Measurements from ENCODE around the gene MAST4.

MAST4 gene

DNA sequence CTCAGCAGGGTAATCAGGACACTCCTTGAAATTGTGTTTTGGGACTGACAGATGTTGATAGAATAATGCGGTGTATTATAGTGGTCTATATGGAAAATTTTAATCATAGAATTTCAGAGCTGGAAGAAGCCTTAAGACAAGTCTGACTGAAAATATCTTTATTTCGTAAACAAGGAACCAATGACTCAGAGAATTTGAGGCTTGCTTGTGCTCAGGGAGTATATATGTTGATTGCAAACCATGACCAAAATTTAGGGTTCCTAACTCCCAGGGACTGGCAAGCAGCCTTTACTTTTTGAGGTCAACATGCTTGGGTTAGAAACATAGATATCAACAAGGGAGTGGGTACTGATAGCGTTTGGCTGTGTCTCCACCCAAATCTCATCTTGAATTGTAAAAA lies 313.2 kb downstream of the MAST4 start:
- H3K4me1 Mint-ChIP-seq (ENCODE audit: low read depth in 2 of 2): no peaks in the 10 kb centered on the region
- DNase-seq (no peak), ATAC-seq (replicated peaks) (no peak)
- H3K36me3 Mint-ChIP-seq (ENCODE audit: insufficient read depth): no peaks in the 10 kb centered on the region
- H3K9me3 Mint-ChIP-seq: no peaks in the 10 kb centered on the region
- H3K27ac Mint-ChIP-seq: no peak overlapping the region
- no peak overlapping the region for H3K4me3 Mint-ChIP-seq
- peaks cover 7 to 17% of the 10 kb centered on the region in 2 donors for H3K27me3 Mint-ChIP-seq

DNA sequence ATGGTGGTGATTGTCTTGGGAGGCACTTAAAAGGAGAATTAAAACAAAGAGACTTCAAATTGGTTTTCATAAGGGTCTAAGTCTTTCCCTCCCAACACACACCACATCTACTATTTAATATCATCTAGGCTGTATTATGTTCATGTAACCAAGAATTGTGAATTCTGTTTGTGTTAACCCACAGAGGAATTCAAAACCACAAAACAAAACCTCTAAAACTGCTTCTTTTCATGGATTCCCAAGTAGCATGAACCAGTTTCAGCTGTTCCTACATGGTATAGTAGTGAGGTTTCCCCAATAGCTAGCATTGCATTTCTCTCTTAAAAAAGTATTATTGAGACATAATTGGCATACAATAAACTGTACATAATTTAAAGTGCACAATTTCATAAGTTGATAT lies 316.6 kb downstream of the MAST4 start:
- no peaks in the 10 kb centered on the region for H3K9me3 Mint-ChIP-seq
- peaks cover 12 to 14% of the 10 kb centered on the region in 2 donors for H3K27me3 Mint-ChIP-seq
- ATAC-seq (replicated peaks): no peak
- DNase-seq: no peak
- no peaks in the 10 kb centered on the region for H3K36me3 Mint-ChIP-seq (ENCODE audit: insufficient read depth)
- H3K4me3 Mint-ChIP-seq: no peak overlapping the region
- no peaks in the 10 kb centered on the region for H3K4me1 Mint-ChIP-seq (ENCODE audit: low read depth in 2 of 2)
- no peak overlapping the region for H3K27ac Mint-ChIP-seq

DNA sequence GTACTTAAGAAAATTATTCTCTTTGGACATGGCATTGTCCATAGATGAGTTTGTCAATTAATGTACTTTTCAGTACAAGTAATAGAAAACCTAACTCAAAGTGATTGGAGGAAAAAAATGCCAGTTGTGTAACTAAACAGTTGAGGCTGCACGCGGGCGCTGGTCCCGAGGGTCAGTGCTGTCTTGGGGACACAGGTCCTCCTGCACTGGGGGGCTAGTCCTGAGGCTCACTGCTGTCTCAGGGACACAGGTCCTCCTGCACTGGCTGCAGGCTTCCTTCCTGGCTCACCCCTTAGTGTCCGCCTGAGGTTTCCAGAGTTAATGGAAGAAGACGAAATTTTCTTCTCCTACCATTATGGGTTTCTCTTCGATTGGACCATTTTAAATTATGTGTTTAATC lies 319.3 kb downstream of the MAST4 start:
- Mint-ChIP-seq H3K4me1 (ENCODE audit: low read depth in 2 of 2) (no peaks in the 10 kb centered on the region), H3K27ac (no peak overlapping the region)

DNA sequence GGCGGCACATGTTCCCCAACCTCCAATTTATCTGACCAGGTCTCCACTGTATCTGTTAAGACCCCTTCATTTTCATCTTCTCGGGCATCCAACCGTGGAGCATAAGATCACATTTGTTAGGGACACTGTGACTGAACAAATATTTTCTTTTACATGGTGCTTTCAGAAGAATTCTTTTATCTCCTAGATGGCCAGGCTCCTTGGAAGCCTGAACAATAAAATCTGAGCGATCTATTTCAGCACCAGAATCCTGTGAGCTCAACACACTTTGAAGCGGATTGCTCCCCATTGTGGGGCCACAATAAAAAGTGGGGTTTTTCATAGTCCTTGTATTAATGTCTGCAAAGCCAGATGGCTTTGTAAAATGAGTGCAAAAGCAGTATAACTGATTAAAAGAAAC lies 326.7 kb downstream of the MAST4 start:
- H3K27ac Mint-ChIP-seq: no peak overlapping the region
- peaks cover 13 to 27% of the 10 kb centered on the region in 2 donors for H3K27me3 Mint-ChIP-seq

More for the DNA sequence above, 319.3 kb downstream of the MAST4 start:
- Mint-ChIP-seq H3K4me3 (no peak overlapping the region), H3K9me3 (no peaks in the 10 kb centered on the region), H3K27me3 (peaks cover 11 to 19% of the 10 kb centered on the region in 2 donors), H3K36me3 (ENCODE audit: insufficient read depth) (no peaks in the 10 kb centered on the region)
- no peak for ATAC-seq (replicated peaks)
- DNase-seq: no peak

DNA sequence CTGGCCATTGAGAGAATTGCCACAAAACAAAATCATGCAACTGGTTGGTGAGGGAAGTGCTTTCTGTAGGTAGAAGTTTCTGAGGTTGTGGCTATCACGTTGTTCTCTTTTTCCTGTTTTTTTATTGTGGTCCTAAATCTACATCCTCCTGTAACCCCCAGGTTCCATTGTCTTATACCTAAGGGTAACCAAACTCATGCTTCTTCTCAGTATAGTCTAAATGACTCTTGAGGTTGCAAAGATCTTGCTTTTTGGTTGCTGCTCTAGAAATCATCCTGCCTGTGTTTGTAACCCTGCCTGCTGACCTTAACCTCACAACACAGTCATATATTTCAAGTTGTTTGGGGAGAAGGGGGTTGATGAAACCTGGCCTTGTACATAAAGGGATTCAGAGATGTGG lies 327.3 kb downstream of the MAST4 start:
- no peak overlapping the region for H3K4me3 Mint-ChIP-seq
- DNase-seq (no peak), ATAC-seq (replicated peaks) (no peak)
- no peaks in the 10 kb centered on the region for H3K36me3 Mint-ChIP-seq (ENCODE audit: insufficient read depth)
- peaks cover 15 to 32% of the 10 kb centered on the region in 2 donors for H3K27me3 Mint-ChIP-seq
- no peaks in the 10 kb centered on the region for H3K9me3 Mint-ChIP-seq
- H3K27ac Mint-ChIP-seq: no peak overlapping the region
- peaks cover 0 to 4% of the 10 kb centered on the region in 2 donors for H3K4me1 Mint-ChIP-seq (ENCODE audit: low read depth in 2 of 2)

More for the DNA sequence above, 326.7 kb downstream of the MAST4 start:
- Mint-ChIP-seq H3K4me3 (no peak overlapping the region), H3K9me3 (no peaks in the 10 kb centered on the region), H3K36me3 (ENCODE audit: insufficient read depth) (no peaks in the 10 kb centered on the region), H3K4me1 (ENCODE audit: low read depth in 2 of 2) (peaks cover 0 to 4% of the 10 kb centered on the region in 2 donors)
- no peak for DNase-seq
- ATAC-seq (replicated peaks): no peak

DNA sequence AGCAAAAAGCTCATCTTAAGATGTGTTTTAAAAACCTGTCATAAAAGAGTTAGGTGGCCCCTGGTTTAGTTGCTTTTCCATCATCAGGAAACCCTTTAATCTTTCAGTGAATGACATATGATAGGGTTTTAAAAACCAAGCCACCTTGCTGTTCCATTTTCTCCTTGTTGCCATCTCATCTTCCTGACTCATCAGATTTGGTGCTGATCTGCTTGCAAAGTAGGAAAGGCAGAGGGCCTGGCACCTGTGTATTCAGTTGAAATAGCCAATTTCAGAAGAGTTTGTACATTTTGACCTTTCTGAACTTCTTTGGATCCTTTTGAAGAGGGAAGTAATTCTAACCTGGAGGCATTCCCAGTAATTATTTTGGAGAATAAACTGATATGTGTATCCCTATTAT lies 327.7 kb downstream of the MAST4 start:
- H3K27ac Mint-ChIP-seq: no peak overlapping the region
- H3K27me3 Mint-ChIP-seq: peaks cover 18 to 37% of the 10 kb centered on the region in 2 donors
- ATAC-seq (replicated peaks): no peak

DNA sequence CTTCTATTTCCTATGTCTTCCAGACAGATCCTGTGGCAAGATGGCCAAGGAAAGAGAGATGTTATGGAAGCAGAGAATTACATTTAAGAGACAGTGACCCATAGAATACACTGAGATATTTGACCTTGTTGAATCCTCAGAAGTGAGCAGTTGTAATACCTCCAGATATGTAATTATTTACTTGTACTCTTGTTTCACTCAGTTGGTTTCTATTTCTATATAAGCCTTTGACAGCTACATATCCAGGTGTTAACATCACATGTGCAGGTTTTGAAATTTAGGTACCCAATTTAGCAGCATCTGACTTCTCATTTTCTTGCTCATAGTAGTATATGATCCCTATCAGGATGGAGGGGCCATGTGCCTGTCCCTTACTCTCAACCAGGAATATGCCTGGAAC lies 330.9 kb downstream of the MAST4 start:
- ATAC-seq (replicated peaks) (no peak), DNase-seq (no peak)
- H3K4me3 Mint-ChIP-seq: no peak overlapping the region
- peaks cover 0 to 4% of the 10 kb centered on the region in 2 donors for H3K4me1 Mint-ChIP-seq (ENCODE audit: low read depth in 2 of 2)
- H3K27ac Mint-ChIP-seq: no peak overlapping the region
- H3K27me3 Mint-ChIP-seq: peaks cover 28 to 64% of the 10 kb centered on the region in 2 donors
- H3K36me3 Mint-ChIP-seq (ENCODE audit: insufficient read depth): no peaks in the 10 kb centered on the region
- no peaks in the 10 kb centered on the region for H3K9me3 Mint-ChIP-seq

More for the DNA sequence above, 327.7 kb downstream of the MAST4 start:
- Mint-ChIP-seq H3K4me3 (no peak overlapping the region), H3K36me3 (ENCODE audit: insufficient read depth) (no peaks in the 10 kb centered on the region), H3K4me1 (ENCODE audit: low read depth in 2 of 2) (peaks cover 0 to 4% of the 10 kb centered on the region in 2 donors), H3K9me3 (no peaks in the 10 kb centered on the region)
- DNase-seq: no peak

DNA sequence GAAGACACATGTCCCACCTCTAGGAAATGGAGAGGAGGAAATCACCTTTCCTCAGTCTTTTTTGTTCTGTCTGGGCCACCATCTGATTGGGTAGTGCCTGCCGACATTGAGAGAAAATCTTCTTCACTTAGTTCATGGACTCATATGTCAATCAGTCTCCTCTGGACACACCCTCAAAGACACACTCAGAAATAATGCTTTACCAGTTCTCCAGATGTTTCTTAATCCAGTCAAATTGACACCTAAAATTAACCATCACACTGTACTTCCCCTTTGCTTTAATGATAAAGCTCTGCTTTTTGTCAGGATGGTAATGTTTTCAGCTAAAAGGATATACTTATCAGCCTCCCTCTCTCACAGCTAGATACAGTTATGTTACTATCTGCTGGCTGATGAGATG lies 333.1 kb downstream of the MAST4 start:
- Mint-ChIP-seq H3K9me3 (no peaks in the 10 kb centered on the region), H3K4me1 (ENCODE audit: low read depth in 2 of 2) (no peaks in the 10 kb centered on the region), H3K27ac (no peak overlapping the region), H3K4me3 (no peak overlapping the region), H3K36me3 (ENCODE audit: insufficient read depth) (no peaks in the 10 kb centered on the region), H3K27me3 (peaks cover 33 to 67% of the 10 kb centered on the region in 2 donors)
- DNase-seq (no peak), ATAC-seq (replicated peaks) (no peak)

DNA sequence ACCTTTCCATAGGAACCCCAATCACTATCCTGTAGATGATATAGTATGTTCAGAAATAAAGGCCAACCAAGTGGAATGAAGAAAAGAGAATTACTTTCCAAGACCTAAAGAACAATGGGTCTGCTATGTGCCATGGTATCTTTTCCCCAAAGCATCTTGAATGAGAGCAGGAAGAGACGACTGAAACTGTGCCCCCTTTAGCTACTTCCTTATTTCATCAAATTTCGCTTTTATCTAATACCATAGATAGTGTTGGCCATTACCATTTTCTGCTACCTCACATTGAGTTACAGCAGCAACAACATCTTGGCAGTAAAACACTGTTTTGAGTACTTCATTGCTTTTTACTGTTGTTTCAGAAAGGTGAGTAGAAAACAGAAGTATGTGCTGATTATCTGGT lies 333.8 kb downstream of the MAST4 start:
- Mint-ChIP-seq H3K4me3 (no peak overlapping the region), H3K9me3 (no peaks in the 10 kb centered on the region), H3K4me1 (ENCODE audit: low read depth in 2 of 2) (no peaks in the 10 kb centered on the region), H3K36me3 (ENCODE audit: insufficient read depth) (no peaks in the 10 kb centered on the region), H3K27me3 (peaks cover 37 to 71% of the 10 kb centered on the region in 2 donors), H3K27ac (no peak overlapping the region)
- DNase-seq (no peak), ATAC-seq (replicated peaks) (no peak)

DNA sequence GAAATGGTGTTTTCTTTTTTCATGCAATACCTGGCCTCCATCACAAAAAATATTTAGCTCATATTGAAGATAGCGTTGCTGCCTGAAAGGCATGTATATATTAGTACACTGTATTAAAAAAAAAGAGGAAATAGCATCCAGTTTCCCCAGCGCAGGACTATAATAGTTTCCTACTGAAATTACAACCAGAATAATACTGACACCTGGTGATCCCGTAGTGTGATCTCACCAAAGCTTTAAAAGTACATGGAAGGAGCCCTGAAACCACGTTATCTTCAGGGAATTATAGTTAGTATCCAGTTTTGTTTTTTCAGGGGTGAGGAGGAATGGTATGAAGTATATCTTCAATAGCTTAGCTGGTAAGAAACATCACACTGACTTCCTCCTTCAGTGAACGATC lies 335.5 kb downstream of the MAST4 start:
- ATAC-seq (replicated peaks): no peak
- Mint-ChIP-seq H3K4me3 (no peak overlapping the region), H3K36me3 (ENCODE audit: insufficient read depth) (no peaks in the 10 kb centered on the region), H3K9me3 (no peaks in the 10 kb centered on the region), H3K27me3 (peaks cover 51 to 76% of the 10 kb centered on the region in 2 donors), H3K27ac (no peak overlapping the region), H3K4me1 (ENCODE audit: low read depth in 2 of 2) (no peaks in the 10 kb centered on the region)
- no peak for DNase-seq

DNA sequence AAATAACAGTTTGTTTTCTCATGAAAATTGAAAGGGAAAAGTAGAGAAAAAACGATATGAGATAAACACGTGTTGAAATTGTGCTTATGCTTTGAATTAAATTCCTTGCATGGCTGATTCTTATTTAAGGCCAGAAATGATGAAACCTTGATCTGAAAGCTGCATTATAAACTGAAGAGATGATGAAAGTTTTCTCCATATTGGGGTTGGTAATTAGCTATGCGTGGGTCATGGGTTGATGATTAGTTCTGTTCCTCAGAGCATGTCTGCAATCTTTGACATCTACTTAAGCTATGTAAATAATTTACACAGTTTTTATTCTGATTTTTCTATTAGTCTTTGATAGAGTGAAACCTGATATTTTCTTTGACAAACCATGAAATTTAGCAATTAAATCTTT lies 336.3 kb downstream of the MAST4 start:
- no peaks in the 10 kb centered on the region for H3K36me3 Mint-ChIP-seq (ENCODE audit: insufficient read depth)
- H3K27me3 Mint-ChIP-seq: peaks cover 54 to 79% of the 10 kb centered on the region in 2 donors
- no peak for ATAC-seq (replicated peaks)
- DNase-seq: no peak
- no peak overlapping the region for H3K27ac Mint-ChIP-seq
- H3K9me3 Mint-ChIP-seq: no peaks in the 10 kb centered on the region
- no peaks in the 10 kb centered on the region for H3K4me1 Mint-ChIP-seq (ENCODE audit: low read depth in 2 of 2)
- no peak overlapping the region for H3K4me3 Mint-ChIP-seq

DNA sequence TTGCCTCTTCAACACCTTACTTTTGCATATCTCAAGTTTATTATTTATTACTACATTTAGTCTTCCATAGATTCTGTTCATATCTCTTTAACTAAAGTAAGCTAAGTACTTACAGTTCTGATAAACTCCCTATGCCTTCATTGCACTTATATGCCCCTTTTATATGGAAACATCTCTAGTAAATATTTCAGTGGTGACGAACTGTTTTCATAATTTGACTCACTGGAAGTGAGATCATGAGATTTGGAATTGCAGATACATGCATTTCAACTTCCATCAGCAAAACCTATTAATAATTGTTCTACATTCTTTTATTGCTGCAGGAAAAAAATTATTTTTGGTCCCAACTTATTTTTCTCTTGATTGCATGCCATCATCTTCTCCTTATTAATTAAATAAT lies 336.9 kb downstream of the MAST4 start:
- DNase-seq: no peak
- no peak for ATAC-seq (replicated peaks)
- Mint-ChIP-seq H3K4me3 (no peak overlapping the region), H3K27ac (no peak overlapping the region), H3K4me1 (ENCODE audit: low read depth in 2 of 2) (no peaks in the 10 kb centered on the region), H3K27me3 (peaks cover 50 to 77% of the 10 kb centered on the region in 2 donors), H3K36me3 (ENCODE audit: insufficient read depth) (no peaks in the 10 kb centered on the region), H3K9me3 (no peaks in the 10 kb centered on the region)

DNA sequence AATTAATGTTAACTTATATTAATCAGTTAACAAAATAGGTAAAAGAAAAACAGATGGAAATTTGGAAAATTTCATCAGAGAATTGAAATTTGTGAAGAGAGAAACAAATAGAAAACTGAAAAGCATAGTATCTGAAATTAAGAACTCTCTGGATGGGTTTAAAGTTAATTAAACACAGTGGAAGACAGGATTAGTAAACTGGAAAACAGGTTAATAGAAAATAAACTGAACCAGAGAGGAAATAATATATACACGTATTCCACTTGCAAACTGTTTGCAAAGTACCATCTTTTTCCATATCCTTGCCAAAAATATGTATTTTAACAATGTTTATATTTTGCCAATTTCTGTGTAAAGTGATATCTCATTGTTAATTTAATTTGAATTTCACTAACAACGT lies 342.9 kb downstream of the MAST4 start:
- H3K27me3 Mint-ChIP-seq: peaks cover 39 to 53% of the 10 kb centered on the region in 2 donors
- H3K4me3 Mint-ChIP-seq: no peak overlapping the region
- DNase-seq: no peak
- no peaks in the 10 kb centered on the region for H3K4me1 Mint-ChIP-seq (ENCODE audit: low read depth in 2 of 2)
- H3K27ac Mint-ChIP-seq: no peak overlapping the region
- no peaks in the 10 kb centered on the region for H3K36me3 Mint-ChIP-seq (ENCODE audit: insufficient read depth)
- no peaks in the 10 kb centered on the region for H3K9me3 Mint-ChIP-seq
- no peak for ATAC-seq (replicated peaks)

DNA sequence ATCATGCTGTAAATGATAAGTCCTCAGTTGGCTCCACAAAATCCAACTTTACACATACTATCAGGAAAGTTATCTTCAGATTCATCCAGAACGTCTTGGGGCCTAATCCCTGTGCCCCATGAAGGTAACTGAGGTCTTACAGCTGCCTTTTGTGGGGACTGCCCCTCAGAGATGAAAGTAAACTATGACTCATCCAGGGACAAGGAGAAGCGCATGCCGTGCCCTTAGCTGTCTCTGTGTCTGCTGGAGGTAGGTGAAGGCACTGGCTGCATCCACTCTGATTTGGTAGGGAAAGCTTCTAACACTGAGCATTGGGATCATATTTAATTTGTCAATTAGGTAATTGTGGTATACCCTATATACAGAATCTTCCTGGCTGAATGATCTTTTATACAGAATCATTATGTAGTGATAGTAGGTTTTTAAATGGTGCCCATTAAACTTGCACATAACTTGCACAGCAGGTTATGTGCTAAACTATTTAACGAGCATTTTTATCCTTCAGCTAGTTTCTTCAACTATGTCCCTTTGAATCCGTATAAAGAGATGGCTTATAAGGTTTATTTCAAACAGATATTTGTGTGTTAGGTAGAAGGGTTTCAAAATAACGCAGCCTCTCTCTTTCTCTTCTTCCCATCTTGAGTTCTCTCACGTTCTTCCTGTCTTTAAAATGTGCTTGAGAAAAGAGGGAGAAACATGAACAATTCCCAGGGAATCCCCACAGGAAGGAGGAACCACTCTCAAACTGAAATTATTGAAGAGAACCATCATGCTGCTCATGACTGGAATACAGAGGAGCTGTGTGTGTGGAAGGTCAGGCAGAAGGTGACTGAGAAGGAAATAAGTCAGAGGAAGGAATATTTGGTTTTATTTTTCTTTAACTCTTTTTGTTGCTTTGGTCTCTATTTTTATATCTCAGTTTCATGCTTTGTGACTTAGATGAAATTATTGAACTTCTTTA lies 349.5 kb downstream of the MAST4 start:
- ATAC-seq (replicated peaks) (no peak), DNase-seq (no peak)
- Mint-ChIP-seq H3K4me3 (no peak overlapping the region), H3K4me1 (ENCODE audit: low read depth in 2 of 2) (no peaks in the 10 kb centered on the region), H3K9me3 (no peaks in the 10 kb centered on the region), H3K27me3 (peaks cover 35 to 58% of the 10 kb centered on the region in 2 donors), H3K27ac (no peak overlapping the region), H3K36me3 (ENCODE audit: insufficient read depth) (no peaks in the 10 kb centered on the region)
